ENCODE results near the gene CTBP2. TPM values are rescaled to one million over a fixed set of nuclear protein-coding genes. Genes with fewer than 3 reads are reported as not detected.

The CTBP2 gene
- total RNA-seq (2014; rRNA removed; shearing (Covaris generic); ENCODE audit: low replicate concordance), result 58.1 and 88.7 TPM in 2 replicates

DNA sequence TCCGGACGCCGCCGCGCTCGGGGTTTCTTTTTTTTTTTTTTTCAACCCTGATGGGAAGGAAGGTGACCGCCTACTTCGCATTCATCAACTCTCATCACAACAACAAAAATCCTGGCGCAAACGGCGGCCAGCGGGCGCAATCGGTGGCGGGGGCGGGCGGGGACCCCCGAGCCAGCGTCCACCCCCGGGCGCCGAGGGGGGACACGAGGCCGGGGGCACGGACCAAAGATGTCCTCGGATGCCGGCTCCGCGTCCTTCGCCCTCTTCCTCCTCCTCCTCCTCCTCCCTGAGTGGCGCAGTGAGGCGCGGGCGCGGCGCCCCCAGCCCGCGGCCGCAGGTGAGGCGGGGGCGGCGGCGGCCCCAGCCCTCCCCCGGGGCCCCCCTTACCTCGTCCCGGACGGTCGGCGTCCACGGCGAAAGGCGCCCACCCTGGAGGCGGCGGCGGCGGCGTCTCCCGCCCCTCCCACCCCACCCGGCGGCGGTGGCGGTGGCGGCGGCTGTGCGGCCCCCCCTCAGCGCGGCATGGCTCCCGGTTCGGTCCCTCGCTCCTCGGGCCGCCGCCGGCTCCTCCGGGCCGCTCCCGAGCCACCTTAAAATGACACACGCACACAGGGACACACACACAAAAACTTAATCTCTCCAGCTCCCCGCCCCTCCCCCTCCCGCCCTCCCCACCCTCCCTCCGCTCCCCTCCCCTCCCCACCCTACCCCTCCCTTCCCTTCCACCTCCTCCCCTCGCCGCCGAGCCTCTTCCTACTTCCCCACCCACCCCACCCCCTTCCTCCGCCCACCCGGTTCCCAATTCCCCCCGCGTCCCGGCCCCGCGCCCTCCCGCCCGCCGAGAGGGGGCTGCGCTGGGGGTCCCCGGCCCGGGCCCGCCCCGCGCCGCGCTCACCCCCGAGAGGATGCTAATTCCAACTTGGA lies at the start of gene CTBP2:
Gene CTBP2 (minus strand): TSS at position 632 of the 924 bp plus-strand sequence.
- Histone ChIP-seq H3K4me3 (peak within 1 kb of the TSS; percentile 72), H3K27me3 (no peaks in the 10 kb centered on the region), H3K36me3 (peaks cover 14% of the 10 kb centered on the region), H3K9me3 (no peaks in the 10 kb centered on the region)
- peak; percentile 61 for DNase-seq

DNA sequence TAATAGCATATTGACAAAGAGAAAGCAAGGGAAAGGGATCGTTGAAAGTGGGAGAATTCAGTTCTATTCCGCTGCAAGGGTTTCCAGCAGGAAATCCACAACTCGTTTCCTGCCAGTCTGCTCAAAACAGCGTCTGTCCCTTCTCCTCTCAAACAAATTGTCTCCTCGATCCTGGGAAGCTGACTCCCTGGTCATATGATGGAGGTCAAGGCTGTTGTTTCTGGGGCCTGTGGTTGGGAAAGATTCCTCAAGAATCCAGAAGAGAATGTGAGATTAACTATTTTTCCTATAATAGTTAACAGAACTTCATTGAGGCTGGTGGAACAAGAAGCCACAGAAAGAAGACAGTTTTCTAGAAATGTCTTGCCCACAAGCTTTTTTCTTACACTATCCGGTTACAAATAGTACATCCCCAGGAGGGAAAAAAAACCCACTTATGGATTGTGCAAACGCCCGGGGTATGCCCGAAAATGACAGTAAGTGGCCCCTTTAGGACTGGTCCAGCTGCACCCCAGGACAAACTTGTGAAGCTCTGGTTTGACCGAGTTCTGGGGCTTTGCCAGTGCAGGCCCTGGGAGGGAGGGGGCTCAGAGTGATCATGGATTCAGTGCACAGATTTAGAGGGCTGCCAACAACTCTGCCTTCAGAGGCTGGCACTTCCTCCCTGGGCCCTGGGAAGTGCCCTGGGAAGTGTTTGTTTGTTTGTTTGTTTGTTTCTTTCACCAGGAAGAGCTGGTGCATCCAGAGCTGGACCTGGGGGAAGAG lies 49.4 kb upstream of the CTBP2 start:
- Histone ChIP-seq H3K4me3 (peak overlapping the region; percentile 25), H3K36me3 (no peaks in the 10 kb centered on the region), H3K9me3 (no peaks in the 10 kb centered on the region), H3K27me3 (no peaks in the 10 kb centered on the region)
- peak; percentile 15 for DNase-seq

DNA sequence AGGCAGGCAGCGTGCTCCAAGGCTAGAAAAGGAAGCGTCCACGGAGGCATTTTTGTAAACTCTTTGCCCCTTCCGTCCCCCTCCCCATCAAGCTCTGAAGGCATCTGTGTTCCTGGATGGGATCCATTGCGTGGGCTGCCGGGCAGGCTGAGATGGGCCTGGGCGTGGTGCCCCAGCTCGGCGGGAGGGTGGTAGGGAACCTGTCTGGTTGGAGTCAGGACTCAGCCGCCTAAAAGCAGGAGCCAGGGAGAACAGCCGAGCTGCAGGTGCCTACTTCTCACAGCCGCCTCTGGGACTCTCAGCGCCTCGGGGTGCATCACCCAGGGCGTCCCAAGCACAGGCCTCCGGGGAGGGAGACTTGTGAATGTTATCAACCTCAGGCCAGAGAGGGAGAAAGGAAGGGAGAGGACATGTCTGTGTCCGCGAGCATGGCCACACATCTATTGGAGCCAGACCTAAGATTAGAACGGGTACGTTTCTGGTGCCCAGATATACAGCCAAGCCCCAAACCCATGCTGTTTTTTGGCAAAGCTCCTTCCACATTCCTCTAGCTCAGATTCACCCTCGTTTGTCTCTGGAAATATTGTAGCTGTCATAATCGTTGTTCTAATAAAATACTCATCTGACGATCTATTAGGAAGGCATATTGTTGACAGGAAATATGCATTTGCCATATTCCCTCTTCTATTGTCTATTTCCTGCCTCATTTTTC lies 48.6 kb upstream of the CTBP2 start:
- DNase-seq, result peak; percentile 63
- Histone ChIP-seq H3K9me3 (no peaks in the 10 kb centered on the region), H3K27me3 (no peaks in the 10 kb centered on the region), H3K4me3 (peak overlapping the region; percentile 25), H3K36me3 (no peaks in the 10 kb centered on the region)

DNA sequence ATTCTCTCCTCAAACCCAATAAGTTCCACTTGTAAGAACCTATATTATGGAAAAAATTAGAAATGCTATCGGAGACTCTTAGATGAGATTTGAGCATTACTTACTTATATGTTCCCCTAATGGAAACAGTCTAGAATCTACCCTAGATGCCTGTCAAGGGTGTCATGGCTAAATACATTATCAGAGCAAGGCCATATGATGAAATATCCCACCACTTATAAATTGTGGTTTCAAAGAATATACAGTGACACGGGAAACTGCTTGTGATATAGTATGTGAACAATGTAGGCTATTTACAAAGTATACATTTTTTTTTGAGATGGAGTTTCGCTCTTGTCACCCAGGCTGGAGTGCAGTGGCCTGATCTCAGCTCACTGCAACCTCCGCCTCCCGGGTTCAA lies 46.3 kb upstream of the CTBP2 start:
- DNase-seq, result no peak
- H3K9me3 ChIP-seq, result no peaks in the 10 kb centered on the region
- H3K4me3 ChIP-seq, result no peak overlapping the region
- H3K27me3 ChIP-seq, result no peaks in the 10 kb centered on the region
- H3K36me3 ChIP-seq, result no peaks in the 10 kb centered on the region

DNA sequence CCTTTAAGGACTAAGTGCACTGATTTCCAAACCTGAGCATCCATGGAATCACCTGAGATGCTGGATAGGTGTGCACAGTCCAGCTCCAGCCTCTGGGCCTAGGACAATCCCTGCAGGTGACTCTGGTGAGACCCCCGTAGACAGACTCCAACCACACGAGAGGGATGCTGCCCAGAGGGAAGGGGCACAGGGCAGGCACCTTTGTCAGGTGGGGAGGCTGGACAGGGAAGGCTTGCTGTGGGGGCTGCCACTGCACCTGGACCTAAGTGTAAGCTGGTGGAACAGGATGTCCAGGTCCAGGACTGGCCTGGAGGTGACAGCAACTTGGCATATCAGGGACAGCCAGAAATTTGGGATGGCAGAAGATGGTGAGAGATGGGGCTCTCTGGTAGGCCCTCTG lies 45.1 kb upstream of the CTBP2 start:
- Histone ChIP-seq H3K36me3 (no peaks in the 10 kb centered on the region), H3K4me3 (no peak overlapping the region), H3K9me3 (no peaks in the 10 kb centered on the region), H3K27me3 (no peaks in the 10 kb centered on the region)
- DNase-seq, result no peak

DNA sequence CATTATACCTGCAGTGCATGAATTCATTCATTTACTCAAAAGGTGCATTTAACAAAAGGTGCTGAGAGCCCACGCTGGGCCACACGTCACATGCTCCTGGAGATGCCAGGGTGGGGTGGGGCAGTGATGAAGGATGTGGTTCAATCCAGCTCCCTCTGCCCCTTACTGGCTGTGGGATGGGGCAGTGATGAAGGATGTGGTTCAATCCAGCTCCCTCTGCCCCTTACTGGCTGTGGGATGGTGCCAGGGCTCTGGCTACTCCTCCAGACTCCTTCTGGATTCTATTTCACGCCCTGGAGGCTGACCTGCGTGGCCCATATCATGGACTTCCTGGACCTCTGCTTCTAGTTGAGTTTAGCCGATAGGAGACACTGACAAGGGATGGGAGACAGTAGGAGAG lies 44.0 kb upstream of the CTBP2 start:
- Histone ChIP-seq H3K9me3 (no peaks in the 10 kb centered on the region), H3K27me3 (no peaks in the 10 kb centered on the region), H3K36me3 (no peaks in the 10 kb centered on the region), H3K4me3 (no peak overlapping the region)
- no peak for DNase-seq

DNA sequence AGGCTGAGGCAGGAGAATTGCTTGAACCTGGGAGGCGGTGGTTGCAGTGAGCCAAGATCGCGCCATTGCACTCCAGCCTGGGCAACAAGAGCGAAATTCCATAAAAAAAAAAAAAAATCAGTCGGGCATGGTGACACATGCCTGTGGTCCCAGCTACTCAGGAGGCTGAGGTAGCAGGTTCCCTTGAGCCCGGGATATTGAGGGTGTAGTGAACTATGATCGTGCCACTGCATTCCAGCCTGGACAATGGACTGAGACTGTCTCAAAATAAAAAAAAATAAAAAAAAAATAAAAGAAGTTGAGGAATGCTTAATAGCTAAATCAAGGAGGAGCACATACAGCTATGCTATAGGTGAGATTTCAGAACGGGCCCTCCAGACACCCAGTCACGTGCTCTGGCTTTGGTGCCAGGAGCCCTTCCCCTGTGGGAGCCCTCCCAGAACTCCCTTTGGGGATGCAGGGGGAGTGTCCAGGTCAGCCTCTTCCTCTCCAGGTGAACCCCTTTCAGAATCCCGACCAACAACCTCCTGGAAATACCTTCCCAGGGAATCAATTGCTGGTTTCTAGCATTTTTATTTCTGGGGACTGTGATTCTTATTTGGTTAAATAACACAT lies 42.9 kb upstream of the CTBP2 start:
- H3K27me3 ChIP-seq, result no peaks in the 10 kb centered on the region
- no peak for DNase-seq

DNA sequence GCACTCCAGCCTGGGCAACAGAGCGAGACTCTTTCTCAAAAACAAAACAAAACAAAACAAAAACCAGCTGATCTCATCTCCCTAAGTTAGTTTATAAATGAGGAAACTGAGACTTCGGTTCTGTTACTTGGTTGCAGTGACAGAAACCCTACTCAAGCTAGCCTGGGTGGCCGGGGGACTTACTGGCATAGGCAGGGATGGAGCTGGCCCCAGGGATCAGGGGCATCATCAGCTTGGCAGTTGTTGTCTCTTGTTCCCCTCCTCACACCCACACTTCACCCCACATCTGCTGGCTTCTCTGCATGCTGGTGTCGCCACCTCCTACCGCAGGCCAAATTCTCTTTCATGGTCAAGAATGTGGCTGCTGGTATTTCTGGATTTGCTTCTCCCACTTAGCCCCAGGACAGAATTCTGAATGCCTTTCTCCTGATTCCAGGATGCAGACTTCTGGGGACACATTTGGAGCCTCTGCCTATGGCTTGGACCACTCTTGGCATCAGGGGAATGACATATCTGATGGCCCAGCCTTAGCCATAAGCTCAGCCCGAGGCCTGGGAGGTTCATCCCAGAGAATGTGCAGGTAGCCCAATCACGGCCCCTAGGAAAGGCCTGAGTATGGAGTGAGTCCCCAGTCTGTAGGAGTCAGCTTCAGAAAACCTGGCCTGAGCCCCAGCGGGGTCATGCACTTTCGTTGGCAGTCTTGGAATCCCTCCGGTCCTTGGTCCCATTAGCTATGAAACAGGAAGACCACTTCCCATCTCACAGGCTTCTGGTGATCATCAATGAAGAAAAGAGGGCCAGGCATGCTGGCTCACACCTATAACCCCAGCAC lies 41.6 kb upstream of the CTBP2 start:
- Histone ChIP-seq H3K27me3 (no peaks in the 10 kb centered on the region), H3K9me3 (no peaks in the 10 kb centered on the region), H3K36me3 (no peaks in the 10 kb centered on the region), H3K4me3 (no peak overlapping the region)
- DNase-seq, result no peak

More for the DNA sequence above, 42.9 kb upstream of the CTBP2 start:
- Histone ChIP-seq H3K9me3 (no peaks in the 10 kb centered on the region), H3K36me3 (no peaks in the 10 kb centered on the region), H3K4me3 (no peak overlapping the region)

DNA sequence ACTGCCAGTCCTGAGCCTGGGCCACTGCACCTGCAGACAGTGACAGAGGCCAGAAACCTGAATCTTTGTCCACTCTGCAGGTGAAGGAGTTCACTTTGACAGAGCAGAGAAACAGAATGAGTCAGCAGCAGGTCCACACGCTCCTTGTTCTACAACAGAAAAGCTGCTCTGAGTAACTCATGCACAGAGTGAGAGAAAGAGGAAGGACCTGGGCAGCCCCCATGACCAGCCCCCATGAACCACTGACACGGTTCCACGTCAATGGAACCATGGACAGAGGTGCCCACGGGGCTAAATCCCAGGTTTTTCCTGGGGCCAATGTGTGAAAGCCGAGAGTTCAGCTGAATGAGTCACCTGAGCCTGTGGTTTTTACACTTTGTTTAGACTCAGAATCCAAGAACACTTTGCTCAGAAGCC lies 40.8 kb upstream of the CTBP2 start:
- H3K9me3 ChIP-seq, result no peaks in the 10 kb centered on the region

DNA sequence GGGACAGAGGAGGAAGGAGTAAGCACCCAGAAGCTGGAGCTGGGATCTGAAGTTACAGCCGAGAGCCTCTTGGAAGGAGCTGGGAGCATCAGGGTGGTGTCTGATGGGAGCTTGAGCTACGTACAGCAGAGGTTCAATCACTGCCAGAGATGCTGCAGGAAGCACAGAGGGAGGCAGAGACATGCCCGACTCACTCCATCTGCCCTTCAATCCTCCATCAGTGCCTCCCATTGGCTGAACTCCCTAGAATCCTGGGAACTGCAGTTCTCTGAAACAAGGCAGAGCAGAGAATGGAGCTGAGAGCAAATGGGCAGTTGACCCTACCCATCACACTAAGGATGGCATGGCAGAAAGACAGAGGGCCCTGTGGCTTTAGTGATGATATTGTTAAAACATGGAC lies 40.0 kb upstream of the CTBP2 start:
- DNase-seq, result no peak
- H3K36me3 ChIP-seq, result no peaks in the 10 kb centered on the region
- no peaks in the 10 kb centered on the region for H3K9me3 ChIP-seq

More for the DNA sequence above, 40.8 kb upstream of the CTBP2 start:
- no peaks in the 10 kb centered on the region for H3K36me3 ChIP-seq
- no peaks in the 10 kb centered on the region for H3K27me3 ChIP-seq
- DNase-seq, result no peak
- H3K4me3 ChIP-seq, result no peak overlapping the region

DNA sequence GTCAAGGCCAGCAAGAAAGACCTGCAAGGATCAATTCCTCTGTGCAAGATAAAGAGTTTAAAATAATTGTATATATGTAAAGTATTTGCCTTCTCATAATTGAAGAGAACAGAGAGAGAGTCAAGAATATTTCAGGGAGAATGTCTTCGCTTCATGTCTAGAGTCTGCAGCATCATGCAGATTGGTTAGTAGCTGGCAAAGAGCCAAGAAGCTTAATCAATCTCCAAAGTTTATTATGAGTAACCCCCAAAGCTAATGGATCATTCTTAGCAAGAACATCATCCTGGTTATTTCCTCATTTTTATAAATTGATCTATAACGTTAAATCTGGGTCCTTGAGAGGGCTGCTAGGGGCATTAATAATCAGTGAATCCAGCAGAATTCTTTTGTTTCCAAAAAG lies 38.9 kb upstream of the CTBP2 start:
- no peak for DNase-seq
- no peaks in the 10 kb centered on the region for H3K9me3 ChIP-seq
- no peaks in the 10 kb centered on the region for H3K36me3 ChIP-seq
- no peak overlapping the region for H3K4me3 ChIP-seq
- H3K27me3 ChIP-seq, result no peaks in the 10 kb centered on the region

More for the DNA sequence above, 40.0 kb upstream of the CTBP2 start:
- H3K27me3 ChIP-seq, result no peaks in the 10 kb centered on the region
- H3K4me3 ChIP-seq, result no peak overlapping the region

DNA sequence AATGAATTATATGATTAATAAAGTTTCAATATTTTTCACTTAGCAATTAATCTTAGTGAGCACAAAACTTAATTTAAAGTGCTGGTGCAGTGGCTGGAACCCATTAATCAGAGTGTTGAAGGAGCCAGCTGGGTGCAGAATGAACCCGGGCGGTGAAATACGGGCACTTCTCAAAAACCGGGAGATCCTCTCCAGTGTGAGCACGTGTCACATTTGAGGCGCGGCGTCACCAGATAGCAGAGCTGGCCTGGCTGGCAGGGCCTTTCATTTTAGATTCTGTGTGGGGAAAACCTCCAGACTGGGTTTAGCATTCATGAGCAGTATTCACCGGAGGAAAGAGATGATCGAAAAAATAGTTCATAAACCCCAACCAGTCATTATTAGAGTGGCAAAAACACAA lies 34.5 kb upstream of the CTBP2 start:
- no peak overlapping the region for H3K4me3 ChIP-seq
- H3K27me3 ChIP-seq, result no peaks in the 10 kb centered on the region
- no peaks in the 10 kb centered on the region for H3K36me3 ChIP-seq
- no peaks in the 10 kb centered on the region for H3K9me3 ChIP-seq
- DNase-seq, result no peak

DNA sequence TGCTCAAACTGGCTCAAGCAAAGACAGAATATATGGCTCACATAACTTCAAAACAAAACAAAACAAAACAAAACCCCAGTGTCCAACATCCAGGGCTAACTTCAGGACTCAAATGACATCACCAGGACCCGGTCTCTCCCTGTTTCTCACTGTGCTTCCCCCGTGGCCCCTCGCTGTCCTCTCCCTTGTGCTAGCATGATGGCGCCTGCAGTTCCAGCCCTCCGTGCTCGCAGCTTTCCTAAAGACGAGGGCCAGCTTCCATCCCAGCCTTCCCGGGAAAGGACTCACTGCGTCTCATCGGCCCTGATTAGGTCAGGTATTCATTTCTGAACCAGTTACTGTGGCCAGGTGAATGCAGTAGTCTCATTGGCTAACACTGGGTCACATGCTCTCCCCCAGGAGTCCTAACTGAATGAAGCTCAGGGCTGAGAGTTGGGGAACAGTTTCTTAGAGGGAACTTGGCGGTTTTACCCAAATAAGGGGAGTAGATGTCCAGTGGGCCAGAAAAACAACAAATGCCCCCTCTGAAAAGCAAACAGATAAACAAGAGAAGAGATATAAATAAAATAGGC lies 33.0 kb upstream of the CTBP2 start:
- Histone ChIP-seq H3K4me3 (no peak overlapping the region), H3K9me3 (no peaks in the 10 kb centered on the region), H3K36me3 (no peaks in the 10 kb centered on the region), H3K27me3 (no peaks in the 10 kb centered on the region)
- no peak for DNase-seq

DNA sequence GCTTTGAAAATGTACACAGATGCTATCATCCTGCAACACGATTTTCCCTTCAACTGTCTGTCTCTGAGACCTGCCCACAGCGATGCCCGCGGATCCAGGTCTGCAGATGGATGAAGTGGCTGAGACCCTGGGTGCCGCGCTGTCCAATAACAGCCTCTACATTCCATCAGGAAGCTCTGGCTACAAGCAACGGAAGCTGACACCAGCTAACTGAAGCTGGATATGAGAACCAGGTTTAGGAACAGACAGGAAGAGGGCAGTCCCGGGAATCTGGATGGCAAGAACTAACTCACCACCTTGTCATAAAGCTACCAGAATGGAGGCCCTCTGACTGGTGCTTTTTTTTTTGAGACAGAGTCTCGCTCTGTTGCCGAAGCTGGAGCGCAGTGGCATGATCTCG lies 32.3 kb upstream of the CTBP2 start:
- no peaks in the 10 kb centered on the region for H3K9me3 ChIP-seq
- H3K36me3 ChIP-seq, result no peaks in the 10 kb centered on the region
- DNase-seq, result no peak
- no peak overlapping the region for H3K4me3 ChIP-seq
- no peaks in the 10 kb centered on the region for H3K27me3 ChIP-seq

DNA sequence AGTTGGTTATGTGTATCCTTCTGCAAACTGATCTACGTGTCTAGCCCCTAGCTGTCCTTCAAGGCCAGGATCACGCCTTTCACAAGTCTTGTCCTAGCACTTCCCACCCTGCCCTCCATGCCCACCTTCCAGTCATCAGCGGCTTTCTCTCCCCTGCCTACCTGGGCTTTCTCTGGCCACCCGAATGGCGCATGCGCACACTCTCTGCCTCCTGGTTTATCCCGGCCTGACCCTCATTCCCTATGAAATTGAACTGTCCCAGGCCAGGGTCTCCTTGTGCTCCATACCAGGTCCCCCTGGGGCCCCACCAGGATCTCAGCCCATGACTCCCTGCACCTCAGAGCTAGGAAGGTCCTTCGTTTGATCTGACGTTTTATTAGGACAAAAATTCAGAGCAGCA lies 31.6 kb upstream of the CTBP2 start:
- H3K9me3 ChIP-seq, result no peaks in the 10 kb centered on the region
- no peak overlapping the region for H3K4me3 ChIP-seq
- H3K27me3 ChIP-seq, result no peaks in the 10 kb centered on the region
- no peak for DNase-seq
- H3K36me3 ChIP-seq, result no peaks in the 10 kb centered on the region

All from MG63 (cell line).